ENCODE data around the gene UNK. TPM values are rescaled to one million over a fixed set of nuclear protein-coding genes. Genes with fewer than 3 reads are reported as not detected.

UNK gene
- total and polyA plus RNA-seq, 2 donors (not counting 3 experiments of a cell fraction or from before 2014, with no cell fraction given) = 18.0 to 23.2 TPM

- Histone ChIP-seq H3K9me3 (replicated peaks; ENCODE audit: control insufficient read depth, insufficient read depth, low read length) (no peaks in the 10 kb centered on the region), H3K4me3 (replicated peaks in 1 of 3; ENCODE audit: insufficient read depth in 1 of 3, low read depth in 1 of 3, low read length in 3 of 3) (no peak overlapping the region), H2AFZ (ENCODE audit: low read depth, low read length) (no peak overlapping the region), H3K9ac (replicated peaks; ENCODE audit: extremely low read depth, insufficient read depth, low read length) (no peak overlapping the region), H4K20me1 (replicated peaks; ENCODE audit: control insufficient read depth, extremely low read depth, insufficient read depth, low read length) (no peaks in the 10 kb centered on the region), H3K27ac (ENCODE audit: insufficient read depth, low read depth, low read length) (no peak overlapping the region), H3K79me2 (ENCODE audit: control insufficient read depth, insufficient read depth, low read length) (no peaks in the 10 kb centered on the region), H3K9me1 (replicated peaks; ENCODE audit: control insufficient read depth, extremely low read depth, insufficient read depth, low read length) (no peaks in the 10 kb centered on the region), H3K4me2 (ENCODE audit: insufficient read depth, low read length) (no peak overlapping the region), H3K36me3 (ENCODE audit: control insufficient read depth in 2 of 2, extremely low read depth in 1 of 2, insufficient read depth in 2 of 2, low read length in 2 of 2) (peaks cover 0 to 20% of the 10 kb centered on the region in 2 experiments), H3K27me3 (ENCODE audit: control insufficient read depth in 2 of 2, insufficient read depth in 2 of 2, low read length in 2 of 2) (no peaks in the 10 kb centered on the region), H3K4me1 (ENCODE audit: control insufficient read depth, extremely low read depth, insufficient read depth, low read length) (no peaks in the 10 kb centered on the region)
- TF ChIP-seq POLR2A (IDR thresholded peaks at IDR 0.05; ENCODE audit: low read depth, low read length) (no peak), MYC (IDR thresholded peaks at IDR 0.05; ENCODE audit: low read depth, low read length) (no peak), GATA2 (IDR thresholded peaks at IDR 0.05; ENCODE audit: insufficient read depth, insufficient read length, low read depth, low read length) (no peak), POLR2AphosphoS5 (IDR thresholded peaks at IDR 0.05; ENCODE audit: insufficient read depth, low read depth, low read length) (no peak), EZH2 (IDR thresholded peaks at IDR 0.05; ENCODE audit: borderline replicate concordance, low read depth, low read length, severe bottlenecking) (no peak), MAX (IDR thresholded peaks at IDR 0.05; ENCODE audit: insufficient read depth, insufficient read length) (no peak), FOS (IDR thresholded peaks at IDR 0.05; ENCODE audit: borderline replicate concordance, insufficient read depth, low read length) (no peak), JUN (IDR thresholded peaks at IDR 0.05; ENCODE audit: borderline replicate concordance, insufficient read depth, insufficient read length, low read depth) (no peak), CTCF (IDR thresholded peaks at IDR 0.05; ENCODE audit: extremely low read depth in 1 of 2, insufficient read depth in 1 of 2, low read depth in 1 of 2, low read length in 2 of 2) (no peak)
- intact Hi-C loops (cut with micrococcal nuclease) (no loop called here), dilution Hi-C loops (cut with MboI; ENCODE audit: extremely low pct_ligation_motif_present, low sequenced_read_pairs) (no loop called here)
- BruUV-seq (replicated peaks) = no TSS peak
- FAIRE-seq = no peak
- ChIA-PET POLR2A (no interaction called here), CTCF (interaction anchor here (1.1 to 1.3 kb wide), 2 partner anchors 11 to 28 kb away, joined by 3 to 4 read pairs; no protein-coding TSS in a partner anchor)
- no peak for DNase-seq (ENCODE audit: low read depth, low spot score)
Measured at GRCh38 chr17:75807861-75808260, 23.3 kb downstream of the UNK start.
